ENCODE measurements around the gene ZRANB3. TPM values are rescaled to one million over a fixed set of nuclear protein-coding genes. Genes with fewer than 3 reads are reported as not detected.
"Not testable (repeated sequence)": the region's sequence is repeated elsewhere in the genome, so short reads cannot be mapped to it uniquely, and the experiment has no call there.

The ZRANB3 gene
- total RNA-seq, 1 donor from 2014 or later, result 16.5 TPM

- H3K27me3 Mint-ChIP-seq (ENCODE audit: low read depth), result no peaks in the 10 kb centered on the region
- no peak overlapping the region for H3K4me3 Mint-ChIP-seq
- H3K36me3 Mint-ChIP-seq, result peaks cover 21% of the 10 kb centered on the region
- peaks cover 28% of the 10 kb centered on the region for H3K9me3 Mint-ChIP-seq
- no peak for DNase-seq (ENCODE audit: low spot score in 2 of 2, unreplicated experiment in 2 of 2)
- TF ChIP-seq CTCF (IDR thresholded peaks at IDR 0.05; ENCODE audit: unreplicated experiment), result no peak
- H3K4me1 Mint-ChIP-seq, result no peaks in the 10 kb centered on the region
- H3K27ac Mint-ChIP-seq, result no peak overlapping the region
Measured at GRCh38 chr2:135424849-135425248, 106.2 kb downstream of the ZRANB3 start.

DNA sequence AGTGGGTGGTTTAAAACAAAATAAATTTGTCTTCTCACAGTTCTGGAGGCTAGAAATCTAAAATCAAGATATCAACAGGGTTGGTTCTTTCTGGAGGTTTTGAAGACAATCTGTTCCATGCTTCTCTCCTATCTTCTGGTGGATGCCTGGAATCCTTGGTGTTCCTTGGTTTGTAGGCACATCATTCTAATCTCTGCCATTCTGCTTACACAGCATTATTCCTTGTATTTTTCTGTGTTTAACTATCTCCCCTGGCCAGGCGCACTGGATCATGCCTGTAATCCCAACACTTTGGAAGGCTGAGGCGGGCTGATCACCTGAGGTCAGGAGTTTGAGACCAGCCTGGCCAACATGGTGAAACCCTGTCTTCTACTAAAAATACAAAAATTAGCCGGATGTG lies 108.1 kb downstream of the ZRANB3 start:
- H3K4me3 Mint-ChIP-seq, result no peak overlapping the region
- peaks cover 18% of the 10 kb centered on the region for H3K9me3 Mint-ChIP-seq
- no peak overlapping the region for H3K27ac Mint-ChIP-seq

DNA sequence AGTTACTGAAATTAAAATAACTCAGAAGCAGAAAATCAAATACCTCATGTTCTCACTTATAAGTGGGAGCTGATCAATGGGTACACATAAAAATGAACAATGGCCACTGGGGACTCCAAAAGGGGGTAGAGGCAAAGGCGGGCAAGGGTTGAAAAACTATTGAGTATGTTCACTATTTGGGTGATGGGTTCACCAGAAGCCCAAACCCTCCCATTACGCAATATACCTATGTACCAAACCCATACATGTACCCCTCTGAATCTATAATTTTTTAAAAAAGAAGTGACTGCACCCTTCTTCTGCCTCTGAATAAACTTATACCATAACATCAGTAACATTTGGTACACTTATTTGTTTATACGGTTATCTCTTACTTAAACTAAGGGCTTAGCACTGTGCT lies 119.4 kb downstream of the ZRANB3 start:
- no peak for DNase-seq (ENCODE audit: low spot score in 2 of 2, unreplicated experiment in 2 of 2)
- Mint-ChIP-seq H3K27me3 (ENCODE audit: low read depth) (no peaks in the 10 kb centered on the region), H3K9me3 (peaks cover 45% of the 10 kb centered on the region), H3K27ac (no peak overlapping the region), H3K36me3 (peaks cover 10% of the 10 kb centered on the region), H3K4me3 (no peak overlapping the region), H3K4me1 (no peaks in the 10 kb centered on the region)
- TF ChIP-seq CTCF (IDR thresholded peaks at IDR 0.05; ENCODE audit: unreplicated experiment), result no peak

More for the DNA sequence above, 108.1 kb downstream of the ZRANB3 start:
- Mint-ChIP-seq H3K4me1 (no peaks in the 10 kb centered on the region), H3K36me3 (peaks cover 11% of the 10 kb centered on the region), H3K27me3 (ENCODE audit: low read depth) (no peaks in the 10 kb centered on the region)
- DNase-seq (ENCODE audit: low spot score in 2 of 2, unreplicated experiment in 2 of 2), result no peak
- TF ChIP-seq CTCF (IDR thresholded peaks at IDR 0.05; ENCODE audit: unreplicated experiment), result no peak

DNA sequence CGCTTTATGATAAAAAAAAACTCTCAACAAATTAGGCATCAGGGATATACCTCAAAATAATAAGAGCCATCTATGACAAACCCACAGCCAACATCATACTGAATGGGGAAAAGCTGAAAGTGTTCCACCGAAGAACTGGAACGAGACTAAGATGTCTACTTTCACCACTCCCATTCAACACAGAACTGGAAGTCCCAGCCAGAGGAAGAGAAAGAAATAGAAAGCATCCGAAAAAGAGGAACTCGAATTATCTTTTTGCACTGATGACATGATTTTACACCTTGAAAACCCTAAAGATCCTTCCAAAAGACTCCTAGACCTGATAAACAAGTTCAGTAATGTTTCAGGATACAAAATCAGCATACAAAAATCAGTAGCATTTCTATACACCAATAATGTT lies 121.6 kb downstream of the ZRANB3 start:
- no peak for DNase-seq (ENCODE audit: low spot score in 2 of 2, unreplicated experiment in 2 of 2)

DNA sequence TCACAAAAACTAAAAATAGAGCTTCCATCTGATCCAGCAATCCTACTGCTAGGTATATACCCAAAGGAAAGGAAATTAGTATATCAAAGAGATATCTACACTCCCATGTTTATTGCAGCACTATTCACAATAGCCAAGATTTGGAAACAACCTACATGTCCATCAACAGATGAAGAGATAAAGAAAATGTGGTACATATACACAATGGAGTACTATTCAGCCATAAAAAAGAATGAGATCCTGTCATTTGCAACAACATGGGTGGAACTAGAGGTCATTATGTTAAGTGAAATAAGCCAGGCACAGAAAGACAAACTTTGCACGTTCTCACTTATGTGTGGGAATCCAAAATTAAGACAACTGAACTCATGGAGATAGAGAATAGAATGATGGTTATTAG lies 134.8 kb downstream of the ZRANB3 start:
- not testable (repeated sequence) for H3K9me3 Mint-ChIP-seq; H3K4me3 Mint-ChIP-seq; H3K27me3 Mint-ChIP-seq (ENCODE audit: low read depth); H3K4me1 Mint-ChIP-seq; H3K36me3 Mint-ChIP-seq; H3K27ac Mint-ChIP-seq; DNase-seq (ENCODE audit: low spot score in 2 of 2, unreplicated experiment in 2 of 2)

More for the DNA sequence above, 121.6 kb downstream of the ZRANB3 start:
- TF ChIP-seq CTCF (IDR thresholded peaks at IDR 0.05; ENCODE audit: unreplicated experiment), result no peak
- Mint-ChIP-seq H3K4me3 (no peak overlapping the region), H3K9me3 (peaks cover 60% of the 10 kb centered on the region), H3K27me3 (ENCODE audit: low read depth) (no peaks in the 10 kb centered on the region), H3K4me1 (no peaks in the 10 kb centered on the region), H3K36me3 (peaks cover 25% of the 10 kb centered on the region), H3K27ac (no peak overlapping the region)

- Mint-ChIP-seq H3K4me1 (peaks cover 3% of the 10 kb centered on the region), H3K36me3 (peaks cover 32% of the 10 kb centered on the region), H3K4me3 (no peak overlapping the region), H3K27me3 (ENCODE audit: low read depth) (no peaks in the 10 kb centered on the region), H3K9me3 (peaks cover 37% of the 10 kb centered on the region), H3K27ac (no peak overlapping the region)
- DNase-seq (ENCODE audit: low spot score in 2 of 2, unreplicated experiment in 2 of 2), result no peak
- no peak for TF ChIP-seq CTCF (IDR thresholded peaks at IDR 0.05; ENCODE audit: unreplicated experiment)
Measured at GRCh38 chr2:135386993-135387392, 144.0 kb downstream of the ZRANB3 start.
